HEK293 (cell line): Measurements from ENCODE around the gene ZYG11B.

Source experiments
- EGR2 ChIP-seq: fragments of 450-650 bp; formaldehyde crosslinking; IDR thresholded peaks from 2 replicates; pipeline ENCODE4 v1.5.1; 2016; ENCODE audit warnings: low read depth, missing biosample characterization, missing genetic modification characterization
- FEZF1 ChIP-seq: fragments of 450-650 bp; formaldehyde crosslinking; IDR thresholded peaks from 2 replicates; pipeline ENCODE4 v1.5.1; 2016; ENCODE audit warnings: missing biosample characterization, missing genetic modification characterization
- SETDB1 ChIP-seq: IDR thresholded peaks from one replicate; pipeline ENCODE4 v1.6.1; 2017; ENCODE audit warnings: mild to moderate bottlenecking, low read length, moderate library complexity, mixed read lengths; ENCODE audit not compliant: insufficient read length
- WT1 ChIP-seq: fragments of 450-650 bp; formaldehyde crosslinking; IDR thresholded peaks from 2 replicates; pipeline ENCODE4 v1.5.1; 2016; ENCODE audit warnings: missing biosample characterization, missing genetic modification characterization
- ZBTB20 ChIP-seq: fragments of 450-650 bp; formaldehyde crosslinking; IDR thresholded peaks from 2 replicates; pipeline ENCODE4 v1.5.1; 2016; ENCODE audit warnings: missing biosample characterization, missing genetic modification characterization
- ZNF138 ChIP-seq: fragments of 450-650 bp; formaldehyde crosslinking; IDR thresholded peaks from 2 replicates; pipeline ENCODE4 v1.5.1; 2016; ENCODE audit warnings: missing biosample characterization, missing genetic modification characterization, borderline replicate concordance
- ZNF2 ChIP-seq: fragments of 450-650 bp; formaldehyde crosslinking; IDR thresholded peaks from 2 replicates; pipeline ENCODE4 v1.5.1; 2016; ENCODE audit warnings: missing biosample characterization, missing genetic modification characterization
- ZNF221 ChIP-seq: fragments of 450-650 bp; formaldehyde crosslinking; IDR thresholded peaks from 2 replicates; pipeline ENCODE4 v1.5.1; 2017; ENCODE audit warnings: missing biosample characterization, missing genetic modification characterization, borderline replicate concordance
- ZNF274 ChIP-seq, 2 experiments: fragments of 200-500 bp in 1 of 2; fragments of 450-650 bp in 1 of 2; sonication (Bioruptor generic) in 1 of 2; formaldehyde crosslinking in 1 of 2; IDR thresholded peaks; 2 replicates each; pipeline versions ENCODE4 v1.5.1 to v1.6.1; 2014 to 2016; ENCODE audit warnings: borderline replicate concordance in 1 of 2, inconsistent platforms in 1 of 2, low read length in 1 of 2, missing biosample characterization in 1 of 2, missing genetic modification characterization in 1 of 2
- ZNF311 ChIP-seq: fragments of 450-650 bp; formaldehyde crosslinking; IDR thresholded peaks from 2 replicates; pipeline ENCODE4 v1.5.1; 2017; ENCODE audit warnings: missing biosample characterization, missing genetic modification characterization, borderline replicate concordance
- ZNF341 ChIP-seq: fragments of 450-650 bp; formaldehyde crosslinking; IDR thresholded peaks from 2 replicates; pipeline ENCODE4; 2016; ENCODE audit warnings: low read depth, missing biosample characterization, missing genetic modification characterization
- ZNF48 ChIP-seq: fragments of 450-650 bp; formaldehyde crosslinking; IDR thresholded peaks from 2 replicates; pipeline ENCODE4 v1.5.1; 2016; ENCODE audit warnings: missing biosample characterization, missing genetic modification characterization
- ZNF530 ChIP-seq: fragments of 450-650 bp; formaldehyde crosslinking; IDR thresholded peaks from 2 replicates; pipeline ENCODE4 v1.5.1; 2016; ENCODE audit warnings: low read depth, missing biosample characterization, missing genetic modification characterization
- ZNF580 ChIP-seq: fragments of 450-650 bp; formaldehyde crosslinking; IDR thresholded peaks from 2 replicates; pipeline ENCODE4 v1.5.1; 2016; ENCODE audit warnings: missing biosample characterization, missing genetic modification characterization
- ZNF610 ChIP-seq: fragments of 450-650 bp; formaldehyde crosslinking; IDR thresholded peaks from 2 replicates; pipeline ENCODE4 v1.5.1; 2016; ENCODE audit warnings: missing biosample characterization, missing genetic modification characterization, borderline replicate concordance
- ZNF692 ChIP-seq: fragments of 450-650 bp; formaldehyde crosslinking; IDR thresholded peaks from 2 replicates; pipeline ENCODE4 v1.5.1; 2016; ENCODE audit warnings: missing biosample characterization, missing genetic modification characterization
- ZNF843 ChIP-seq: fragments of 450-650 bp; formaldehyde crosslinking; IDR thresholded peaks from 2 replicates; pipeline ENCODE4 v1.5.1; 2016; ENCODE audit warnings: missing biosample characterization, missing genetic modification characterization
- TF ChIP-seq, protein P1 (sequence below): fragments of 450-650 bp; formaldehyde crosslinking; IDR thresholded peaks from 2 replicates; pipeline ENCODE4 v1.5.1; 2016; ENCODE audit warnings: missing biosample characterization, missing genetic modification characterization
- TF ChIP-seq, protein P2 (sequence below): fragments of 450-650 bp; formaldehyde crosslinking; IDR thresholded peaks from 2 replicates; pipeline ENCODE4 v1.5.1; 2016; ENCODE audit warnings: missing biosample characterization, missing genetic modification characterization

ZYG11B gene

DNA sequence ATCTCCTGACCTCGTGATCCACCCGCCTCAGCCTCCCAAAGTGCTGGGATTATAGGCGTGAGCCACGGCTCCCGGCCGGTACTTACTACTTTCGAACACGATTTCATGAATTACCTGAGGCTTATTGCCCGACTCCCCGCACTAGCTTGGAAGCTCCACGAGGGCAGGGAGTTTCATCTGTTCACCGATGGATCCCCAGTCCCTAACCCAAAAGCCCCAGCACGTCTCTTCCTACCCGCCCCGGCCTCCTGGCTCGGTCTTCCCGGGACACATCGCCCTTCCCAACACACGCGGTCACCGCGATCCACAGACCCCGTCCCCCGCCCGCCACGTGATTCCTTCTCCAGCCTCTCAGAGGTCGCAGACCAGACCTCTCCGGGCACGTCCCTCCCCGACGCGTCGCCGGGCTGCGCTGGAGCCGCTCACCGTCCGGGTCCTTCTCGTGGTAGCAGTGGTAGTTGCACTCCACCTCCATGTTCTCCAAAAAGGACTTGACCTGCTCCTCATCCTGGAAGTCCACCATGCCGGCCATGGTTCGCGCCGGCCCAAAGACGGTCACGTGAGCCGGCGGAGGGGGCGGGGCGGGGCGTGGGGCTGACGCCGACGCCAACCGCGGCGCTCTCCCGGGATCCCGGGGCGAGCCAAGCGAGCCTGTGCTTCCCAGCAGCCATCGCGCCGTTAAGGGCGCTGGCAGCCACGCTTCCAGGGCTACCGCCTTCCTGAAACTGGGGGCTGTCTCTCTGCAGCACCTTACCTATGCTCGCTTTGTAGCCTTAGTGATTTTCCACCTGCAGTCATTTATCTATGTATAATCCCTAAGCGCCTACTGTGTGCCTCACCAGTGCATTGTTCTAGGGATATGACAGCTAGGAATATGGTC is 28.2 kb upstream of the ZYG11B start, which contains the start of gene COA7 (continued):
- TF ChIP-seq, protein P1, sequence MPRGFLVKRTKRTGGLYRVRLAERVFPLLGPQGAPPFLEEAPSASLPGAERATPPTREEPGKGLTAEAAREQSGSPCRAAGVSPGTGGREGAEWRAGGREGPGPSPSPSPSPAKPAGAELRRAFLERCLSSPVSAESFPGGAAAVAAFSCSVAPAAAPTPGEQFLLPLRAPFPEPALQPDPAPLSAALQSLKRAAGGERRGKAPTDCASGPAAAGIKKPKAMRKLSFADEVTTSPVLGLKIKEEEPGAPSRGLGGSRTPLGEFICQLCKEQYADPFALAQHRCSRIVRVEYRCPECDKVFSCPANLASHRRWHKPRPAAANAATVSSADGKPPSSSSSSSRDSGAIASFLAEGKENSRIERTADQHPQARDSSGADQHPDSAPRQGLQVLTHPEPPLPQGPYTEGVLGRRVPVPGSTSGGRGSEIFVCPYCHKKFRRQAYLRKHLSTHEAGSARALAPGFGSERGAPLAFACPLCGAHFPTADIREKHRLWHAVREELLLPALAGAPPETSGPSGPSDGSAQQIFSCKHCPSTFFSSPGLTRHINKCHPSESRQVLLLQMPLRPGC (tag by site-specific recombination), result 0 out of 2 replicates have a peak, but pooled peaks have one; percentile 40
- TF ChIP-seq WT1, result 0 out of 2 replicates have a peak, but pooled peaks have one; percentile 16
- peak; percentile 61; the same call in 1 of the 2 replicates for TF ChIP-seq ZNF2 (tag by site-specific recombination)
- TF ChIP-seq ZNF610 (tag by site-specific recombination), result peak; percentile 55; the same call in 1 of the 2 replicates
- TF ChIP-seq ZNF311 (tag by site-specific recombination), result no peak
- no peak for TF ChIP-seq ZNF221 (tag by site-specific recombination)
- TF ChIP-seq ZBTB20 (tag by site-specific recombination), result peak; percentile 63
- TF ChIP-seq ZNF48 (tag by site-specific recombination), result no peak
- TF ChIP-seq, protein P2, sequence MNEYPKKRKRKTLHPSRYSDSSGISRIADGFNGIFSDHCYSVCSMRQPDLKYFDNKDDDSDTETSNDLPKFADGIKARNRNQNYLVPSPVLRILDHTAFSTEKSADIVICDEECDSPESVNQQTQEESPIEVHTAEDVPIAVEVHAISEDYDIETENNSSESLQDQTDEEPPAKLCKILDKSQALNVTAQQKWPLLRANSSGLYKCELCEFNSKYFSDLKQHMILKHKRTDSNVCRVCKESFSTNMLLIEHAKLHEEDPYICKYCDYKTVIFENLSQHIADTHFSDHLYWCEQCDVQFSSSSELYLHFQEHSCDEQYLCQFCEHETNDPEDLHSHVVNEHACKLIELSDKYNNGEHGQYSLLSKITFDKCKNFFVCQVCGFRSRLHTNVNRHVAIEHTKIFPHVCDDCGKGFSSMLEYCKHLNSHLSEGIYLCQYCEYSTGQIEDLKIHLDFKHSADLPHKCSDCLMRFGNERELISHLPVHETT, result 0 out of 2 replicates have a peak, but pooled peaks have one; percentile 51
- no peak for TF ChIP-seq ZNF843
- peak; percentile 73; the same call in 1 of the 2 replicates for TF ChIP-seq ZNF580 (tag by site-specific recombination)
- no peak for TF ChIP-seq ZNF530 (tag by site-specific recombination)
- no peak for TF ChIP-seq ZNF274 (IDR thresholded peaks at IDR 0.05; ENCODE audit: low read length)
- TF ChIP-seq ZNF274 (tag by site-specific recombination; IDR thresholded peaks at IDR 0.05; ENCODE audit: borderline replicate concordance), result no peak
- no peak for TF ChIP-seq ZNF138
- peak; percentile 69 for TF ChIP-seq ZNF341 (tag by site-specific recombination)
- no peak for TF ChIP-seq FEZF1
- peak; percentile 75 for TF ChIP-seq ZNF692
- peak; percentile 63; the same call in 1 of the 2 replicates for TF ChIP-seq EGR2 (tag by site-specific recombination)
- peak; percentile 70 for TF ChIP-seq SETDB1
